Tibial nerve (tissue), 3 donors: ENCODE data around the gene GPR132.

Source experiments
- CTCF ChIP-seq, 5 experiments: fragments of 200-600 bp in 3 of 5; fragments of 450-650 bp in 2 of 5; sonication (generic) in 3 of 5; IDR thresholded peaks; one replicate each; pipeline ENCODE4 v1.5.1; 2016 to 2019; ENCODE audit warnings: antibody characterized with exemption in 5 of 5, mild to moderate bottlenecking in 3 of 5, moderate library complexity in 2 of 5
- POLR2A ChIP-seq, 2 donors: fragments of 450-650 bp; IDR thresholded peaks; one replicate each; pipeline ENCODE4 v1.6.1; 2017; ENCODE audit warnings: antibody characterized with exemption in 2 of 2, mild to moderate bottlenecking in 2 of 2, moderate library complexity in 2 of 2

- TF ChIP-seq CTCF (IDR thresholded peaks at IDR 0.05) (no peak), POLR2A (IDR thresholded peaks at IDR 0.05) (no peak)
These were observed 5.2 kb downstream of the GPR132 start for GRCh38 chr14:105059925-105060565.
